Choroid plexus epithelial cell (primary cell): Measurements from ENCODE around the gene GMDS.
A peak's percentile ranks its signal among the peaks of the same experiment; 100 is the strongest.

Source experiments
- DNase-seq: peaks from one replicate; pipeline ENCODE4 v3.0.0-alpha.2; 2010; ENCODE audit warnings: low read depth
- H3K4me3 ChIP-seq: 2 replicates; pipeline ENCODE4 v1.5.1; 2011; ENCODE audit warnings: low read depth, mild to moderate bottlenecking, control low read depth, low read length, moderate library complexity
- TF ChIP-seq, protein P1 (sequence below): conservative IDR thresholded peaks from 2 replicates; pipeline ENCODE4 v1.5.1; 2011; ENCODE audit warnings: low read depth, mild to moderate bottlenecking, control low read depth, inconsistent platforms, low read length, moderate library complexity

Gene GMDS

DNA sequence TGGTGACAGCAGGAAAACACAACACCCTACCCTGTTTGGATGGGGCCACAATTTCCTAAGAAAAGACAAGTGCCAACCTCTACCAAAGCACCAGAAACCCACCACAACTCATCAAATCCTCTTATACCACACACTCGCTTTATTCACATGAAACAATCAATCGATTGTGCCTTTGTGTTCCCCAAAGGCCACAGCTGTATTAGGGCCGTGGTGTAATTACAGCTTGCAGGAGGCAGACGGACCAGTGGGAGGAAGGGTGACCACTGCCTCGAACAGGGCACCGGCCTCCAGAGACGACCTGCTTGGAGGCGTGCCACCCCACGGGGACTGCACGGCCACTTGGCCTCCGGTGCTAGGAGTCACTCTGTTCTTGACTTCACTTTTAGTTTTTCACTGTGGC lies 371.6 kb downstream of the GMDS start:
- no peak overlapping the region for H3K4me3 ChIP-seq
- DNase-seq: no peak
- TF ChIP-seq, protein P1, sequence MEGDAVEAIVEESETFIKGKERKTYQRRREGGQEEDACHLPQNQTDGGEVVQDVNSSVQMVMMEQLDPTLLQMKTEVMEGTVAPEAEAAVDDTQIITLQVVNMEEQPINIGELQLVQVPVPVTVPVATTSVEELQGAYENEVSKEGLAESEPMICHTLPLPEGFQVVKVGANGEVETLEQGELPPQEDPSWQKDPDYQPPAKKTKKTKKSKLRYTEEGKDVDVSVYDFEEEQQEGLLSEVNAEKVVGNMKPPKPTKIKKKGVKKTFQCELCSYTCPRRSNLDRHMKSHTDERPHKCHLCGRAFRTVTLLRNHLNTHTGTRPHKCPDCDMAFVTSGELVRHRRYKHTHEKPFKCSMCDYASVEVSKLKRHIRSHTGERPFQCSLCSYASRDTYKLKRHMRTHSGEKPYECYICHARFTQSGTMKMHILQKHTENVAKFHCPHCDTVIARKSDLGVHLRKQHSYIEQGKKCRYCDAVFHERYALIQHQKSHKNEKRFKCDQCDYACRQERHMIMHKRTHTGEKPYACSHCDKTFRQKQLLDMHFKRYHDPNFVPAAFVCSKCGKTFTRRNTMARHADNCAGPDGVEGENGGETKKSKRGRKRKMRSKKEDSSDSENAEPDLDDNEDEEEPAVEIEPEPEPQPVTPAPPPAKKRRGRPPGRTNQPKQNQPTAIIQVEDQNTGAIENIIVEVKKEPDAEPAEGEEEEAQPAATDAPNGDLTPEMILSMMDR: no peak

DNA sequence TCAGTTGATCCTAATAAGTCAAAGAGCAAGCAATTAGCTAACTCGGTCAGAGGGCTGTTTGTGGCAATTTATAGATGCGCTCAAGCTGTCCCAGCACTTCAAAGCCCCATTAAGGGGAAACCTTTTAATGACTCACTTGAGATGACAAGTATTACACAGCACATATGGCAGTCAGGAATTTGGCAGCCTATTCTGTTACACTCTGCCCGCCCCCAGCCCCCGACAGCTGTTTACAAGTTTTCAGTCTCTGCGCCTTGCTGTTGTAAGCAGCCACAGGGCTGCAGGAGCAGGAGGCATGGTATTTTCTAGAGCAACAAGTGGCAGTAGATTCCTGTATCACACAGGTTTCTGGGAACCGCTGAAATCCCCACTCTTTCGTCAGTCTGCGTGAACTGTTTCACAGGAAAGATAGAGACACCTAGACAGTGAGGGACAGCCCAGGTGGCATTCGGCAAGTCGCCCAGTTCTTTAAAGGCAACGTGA lies 372.7 kb downstream of the GMDS start:
- TF ChIP-seq, protein P1: no peak
- H3K4me3 ChIP-seq: no peak overlapping the region
- peak; percentile 67 for DNase-seq

DNA sequence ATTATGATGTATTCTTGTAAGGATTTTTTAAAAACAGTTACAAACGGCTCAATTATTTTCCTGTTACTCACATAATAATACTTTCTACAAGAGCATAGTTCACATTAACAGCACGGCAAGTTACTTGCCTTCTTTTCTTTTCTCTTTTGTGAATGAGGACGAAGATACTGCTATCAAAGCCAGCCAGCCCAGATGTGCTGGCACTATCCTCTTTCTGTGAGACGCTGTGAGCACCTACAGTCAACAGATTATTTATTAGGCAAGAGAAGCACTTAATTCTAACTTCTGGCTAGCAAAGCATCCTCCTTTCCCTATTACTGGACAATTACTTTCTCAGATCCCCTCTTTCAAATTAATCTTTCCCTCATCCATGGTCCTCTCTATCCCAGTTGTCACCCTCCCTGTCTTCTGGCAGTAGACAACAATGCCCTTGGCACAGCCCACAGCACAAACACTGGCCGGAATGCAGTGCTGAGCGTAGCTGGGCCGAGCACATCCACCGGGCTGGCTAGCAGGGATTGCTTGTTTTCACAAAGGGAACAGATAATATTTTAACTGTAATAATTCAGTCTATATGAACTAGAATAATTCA lies 373.6 kb downstream of the GMDS start:
- no peak overlapping the region for H3K4me3 ChIP-seq
- no peak for DNase-seq
- TF ChIP-seq, protein P1: no peak

DNA sequence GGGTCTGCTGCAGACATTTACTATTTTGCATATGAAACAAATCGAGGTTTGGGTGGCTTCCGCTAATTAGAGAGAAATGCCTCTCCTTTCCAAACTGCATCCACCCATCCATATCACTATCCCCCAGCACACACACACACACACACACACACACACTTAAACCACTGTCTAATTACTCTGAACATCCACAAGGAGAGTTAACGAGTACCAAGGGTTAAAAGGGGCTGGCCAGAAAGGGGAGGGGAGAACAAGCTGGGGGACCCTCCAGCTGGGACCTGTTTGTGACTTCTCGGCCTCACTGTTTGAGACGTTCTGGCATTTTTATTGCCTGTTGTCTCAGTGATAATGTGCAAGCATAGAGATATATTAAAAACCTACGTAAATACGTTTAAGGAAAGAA lies 374.5 kb downstream of the GMDS start:
- no peak overlapping the region for H3K4me3 ChIP-seq
- TF ChIP-seq, protein P1: no peak
- no peak for DNase-seq

DNA sequence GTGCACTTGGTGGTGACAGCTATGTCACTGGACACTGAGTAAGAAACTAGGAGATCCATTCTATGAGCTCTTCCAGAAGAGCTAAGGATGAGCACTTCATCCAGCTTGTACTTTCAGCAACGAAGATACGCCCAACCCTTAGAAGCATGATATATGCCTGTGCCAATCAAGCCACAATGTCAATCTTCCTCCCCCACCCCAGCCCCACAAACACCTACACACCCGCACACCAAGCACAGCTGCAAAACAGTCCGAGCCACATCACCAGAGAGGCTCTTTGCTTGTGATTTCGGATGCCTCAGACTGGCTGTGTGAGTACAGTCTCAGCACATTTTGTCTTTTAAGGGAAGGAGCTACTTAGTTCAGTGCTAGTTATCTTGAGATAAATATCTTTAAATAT lies 375.2 kb downstream of the GMDS start:
- H3K4me3 ChIP-seq: no peak overlapping the region
- TF ChIP-seq, protein P1: no peak

DNA sequence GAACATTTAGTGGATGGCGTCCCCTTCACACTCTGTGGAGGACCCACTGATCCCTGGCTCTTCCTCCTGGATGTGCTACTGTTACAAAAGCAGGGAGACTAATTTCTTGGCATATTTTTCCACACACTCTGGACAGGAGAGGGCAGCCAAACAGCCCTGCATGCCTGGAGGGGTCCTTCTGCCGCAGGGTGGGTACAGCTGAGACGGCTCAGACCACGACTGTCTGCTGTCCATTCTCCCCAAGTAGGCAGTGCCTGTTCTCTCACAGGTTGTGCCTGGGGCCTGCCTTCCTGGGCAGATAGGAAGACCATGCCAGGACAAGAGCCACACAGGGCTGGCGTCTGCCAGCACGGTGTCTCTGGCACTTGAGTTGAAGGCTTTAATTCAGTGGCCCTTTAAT lies 375.6 kb downstream of the GMDS start:
- no peak for DNase-seq
- H3K4me3 ChIP-seq: no peak overlapping the region
- TF ChIP-seq, protein P1: no peak

More for the DNA sequence above, 375.2 kb downstream of the GMDS start:
- DNase-seq: no peak

DNA sequence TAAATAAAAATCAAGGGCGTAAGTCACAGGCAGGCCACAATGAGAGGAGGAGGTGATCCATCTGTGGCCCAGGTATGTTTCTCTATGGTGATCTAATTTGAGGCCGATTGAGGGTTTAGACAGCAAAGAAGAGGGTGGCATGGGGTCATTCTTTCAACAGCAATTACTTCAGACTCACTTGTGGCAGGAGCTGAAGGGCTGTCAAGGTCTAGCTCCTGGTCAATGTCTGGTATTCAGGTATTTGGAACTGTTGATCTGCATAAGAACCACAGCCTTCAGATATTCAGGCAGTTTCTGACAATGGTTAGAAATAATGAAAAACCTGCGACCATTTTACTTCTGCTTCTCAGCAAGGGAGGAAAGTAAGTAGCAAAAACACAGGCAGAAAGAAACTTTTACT lies 376.1 kb downstream of the GMDS start:
- no peak overlapping the region for H3K4me3 ChIP-seq
- DNase-seq: no peak
- TF ChIP-seq, protein P1: no peak
